Mucosa of stomach (tissue), 1 donor: Measurements from ENCODE around the gene GRM8.

ENCODE experiments used
- H3K27me3 ChIP-seq: one replicate; pipeline ENCODE4 v1.7.0; 2013; ENCODE audit warnings: mild to moderate bottlenecking, low read length; ENCODE audit not compliant: control insufficient read depth, insufficient read depth
- H3K36me3 ChIP-seq: one replicate; pipeline ENCODE4 v1.7.0; 2013; ENCODE audit warnings: low read length; ENCODE audit not compliant: control insufficient read depth, insufficient read depth
- H3K4me1 ChIP-seq: one replicate; pipeline ENCODE4 v1.7.0; 2013; ENCODE audit warnings: mild to moderate bottlenecking, low read length; ENCODE audit not compliant: control insufficient read depth, insufficient read depth
- H3K4me3 ChIP-seq: one replicate; pipeline ENCODE4 v1.7.0; 2013; ENCODE audit warnings: low read length
- H3K9ac ChIP-seq: one replicate; pipeline ENCODE4 v1.7.0; 2013; ENCODE audit warnings: mild to moderate bottlenecking, low read length, moderate library complexity
- H3K9me3 ChIP-seq: one replicate; pipeline ENCODE4 v1.7.0; 2013; ENCODE audit warnings: mild to moderate bottlenecking, low read length, moderate library complexity; ENCODE audit not compliant: control insufficient read depth
- donor health status: Pancreatic carcinoma.

Gene GRM8

DNA sequence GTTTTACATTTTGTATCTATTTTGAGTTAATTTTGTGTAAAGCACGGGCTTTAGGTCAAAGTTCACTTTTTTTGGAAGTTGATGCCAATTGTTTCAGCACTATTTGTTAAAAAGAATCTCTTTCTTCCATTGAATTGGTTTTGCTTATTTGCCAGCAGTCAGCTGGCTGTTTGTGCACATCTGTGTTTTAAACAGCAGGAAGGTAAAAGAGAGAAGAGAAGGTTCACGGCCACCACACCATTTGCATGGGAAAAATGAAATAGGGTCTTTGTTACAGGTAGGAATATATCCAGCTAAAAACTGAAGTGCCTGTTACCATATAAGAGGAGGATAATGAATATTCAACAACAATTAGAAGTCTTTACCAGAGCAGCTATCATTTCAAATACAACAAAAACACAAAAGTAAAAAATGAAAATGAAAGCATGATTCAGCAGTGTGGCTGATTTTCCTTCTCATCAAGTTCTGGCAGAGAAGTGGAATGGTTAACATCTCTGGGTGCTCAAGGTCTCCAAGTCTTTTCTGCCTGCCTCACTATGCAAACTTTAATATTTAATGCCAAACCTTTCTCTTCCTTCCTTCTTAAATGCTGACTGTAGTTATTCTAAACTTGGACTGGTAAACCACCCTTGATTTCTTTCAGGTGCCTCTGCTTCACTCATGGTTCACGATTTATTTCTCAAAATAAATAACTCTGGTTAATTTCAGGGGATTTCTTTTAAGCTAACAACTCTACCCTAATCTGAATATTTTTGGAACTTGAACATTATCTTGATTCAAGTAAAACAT lies 841.5 kb downstream of the GRM8 start:
- H3K36me3 ChIP-seq: no peaks in the 10 kb centered on the region
- H3K4me3 ChIP-seq: no peak overlapping the region
- no peaks in the 10 kb centered on the region for H3K4me1 ChIP-seq
- H3K27me3 ChIP-seq: no peaks in the 10 kb centered on the region
- H3K9me3 ChIP-seq: no peaks in the 10 kb centered on the region
- H3K9ac ChIP-seq: no peak overlapping the region

DNA sequence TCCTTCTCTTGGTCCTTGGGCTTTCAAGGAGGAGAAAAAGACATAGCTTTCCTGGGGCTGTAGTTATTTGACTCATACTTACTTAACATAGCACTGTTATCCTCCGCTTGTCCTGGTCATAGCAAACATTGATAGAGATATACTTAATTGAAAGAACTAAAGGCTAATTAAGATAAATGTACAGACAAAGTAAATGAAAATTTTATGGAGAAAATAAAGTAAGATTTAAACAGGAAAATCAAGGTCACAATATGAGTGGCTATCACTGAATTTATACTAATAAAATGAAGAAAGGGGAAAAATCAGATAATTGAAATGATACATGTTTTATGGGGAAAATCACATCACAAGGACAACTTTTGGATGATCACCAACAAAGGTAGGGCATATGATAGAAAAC lies 849.7 kb downstream of the GRM8 start:
- H3K4me1 ChIP-seq: no peaks in the 10 kb centered on the region
- H3K27me3 ChIP-seq: no peaks in the 10 kb centered on the region
- no peak overlapping the region for H3K9ac ChIP-seq
- H3K36me3 ChIP-seq: no peaks in the 10 kb centered on the region
- no peaks in the 10 kb centered on the region for H3K9me3 ChIP-seq
- H3K4me3 ChIP-seq: no peak overlapping the region

DNA sequence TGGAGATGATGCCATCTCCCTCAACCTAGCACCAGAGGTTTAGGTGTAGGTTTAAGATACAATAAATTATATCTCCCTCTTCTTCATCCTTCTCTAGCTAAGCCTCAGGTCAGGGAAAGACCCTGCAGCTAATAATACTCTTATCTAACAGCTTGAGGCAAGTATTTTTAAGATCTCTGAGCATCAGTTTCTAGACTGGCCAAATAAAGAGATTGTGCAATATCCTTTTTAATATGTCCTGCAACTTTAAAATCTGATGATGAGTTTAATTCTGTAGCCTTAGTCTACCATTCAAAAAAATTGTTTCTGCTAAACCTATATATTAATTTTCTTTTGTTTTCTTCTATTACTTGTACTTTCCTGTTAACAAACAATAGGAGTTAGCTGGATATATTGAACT lies 850.8 kb downstream of the GRM8 start:
- H3K4me3 ChIP-seq: no peak overlapping the region
- no peaks in the 10 kb centered on the region for H3K9me3 ChIP-seq
- no peaks in the 10 kb centered on the region for H3K4me1 ChIP-seq
- no peaks in the 10 kb centered on the region for H3K27me3 ChIP-seq
- H3K36me3 ChIP-seq: no peaks in the 10 kb centered on the region
- no peak overlapping the region for H3K9ac ChIP-seq

DNA sequence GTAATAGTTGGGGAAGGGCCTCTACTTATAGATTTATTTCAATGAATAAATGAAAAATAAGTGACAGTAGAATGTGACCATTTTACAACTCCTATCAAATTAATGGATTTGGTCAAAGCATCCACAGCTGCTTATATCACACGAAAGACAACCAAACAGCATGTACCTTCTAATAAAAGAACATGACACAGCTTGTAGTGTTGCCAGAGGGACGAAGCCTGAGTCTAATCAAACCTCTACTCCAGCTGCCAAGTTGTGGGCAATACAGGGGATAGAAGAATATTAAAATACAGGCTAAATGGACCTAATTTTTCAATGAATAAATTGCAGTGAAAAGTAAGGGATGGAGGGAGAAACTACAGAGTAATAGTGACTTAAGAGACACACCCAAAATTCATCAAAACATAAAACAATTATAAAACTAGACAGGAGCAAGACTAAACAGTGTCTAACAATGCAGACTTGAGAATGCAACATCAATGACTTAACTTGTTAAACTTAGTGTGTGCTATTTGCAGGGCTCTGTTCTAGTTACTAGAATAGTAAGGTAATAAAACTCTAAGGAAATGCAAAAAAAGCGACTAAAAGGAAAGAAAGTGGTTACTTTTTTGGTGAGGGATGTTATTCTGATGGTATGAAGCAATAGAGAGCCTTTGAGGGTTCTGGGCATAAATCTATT lies 853.8 kb downstream of the GRM8 start:
- Histone ChIP-seq H3K9me3 (no peaks in the 10 kb centered on the region), H3K4me1 (no peaks in the 10 kb centered on the region)

DNA sequence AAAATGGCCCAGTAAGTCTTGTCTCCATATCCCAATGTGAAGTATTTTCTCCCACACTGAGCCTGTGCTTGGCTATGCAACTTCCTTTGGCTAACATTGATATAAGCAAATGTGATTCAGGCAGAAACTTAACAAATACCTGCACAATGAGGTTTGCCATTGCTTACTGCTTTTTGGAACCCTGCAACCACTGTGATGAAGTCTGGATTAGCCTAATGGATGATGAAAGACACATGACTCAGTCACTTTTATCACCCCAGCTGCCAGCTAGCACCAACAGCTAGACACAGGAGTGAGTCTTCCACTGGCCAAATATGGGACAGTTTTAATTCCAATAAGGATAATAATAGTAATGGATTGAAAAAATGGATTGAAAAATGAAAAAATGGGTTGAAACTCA lies 854.5 kb downstream of the GRM8 start:
- Histone ChIP-seq H3K9ac (no peak overlapping the region), H3K9me3 (no peaks in the 10 kb centered on the region), H3K36me3 (no peaks in the 10 kb centered on the region), H3K27me3 (no peaks in the 10 kb centered on the region), H3K4me3 (no peak overlapping the region), H3K4me1 (no peaks in the 10 kb centered on the region)

More for the DNA sequence above, 853.8 kb downstream of the GRM8 start:
- Histone ChIP-seq H3K9ac (no peak overlapping the region), H3K27me3 (no peaks in the 10 kb centered on the region), H3K4me3 (no peak overlapping the region), H3K36me3 (no peaks in the 10 kb centered on the region)

DNA sequence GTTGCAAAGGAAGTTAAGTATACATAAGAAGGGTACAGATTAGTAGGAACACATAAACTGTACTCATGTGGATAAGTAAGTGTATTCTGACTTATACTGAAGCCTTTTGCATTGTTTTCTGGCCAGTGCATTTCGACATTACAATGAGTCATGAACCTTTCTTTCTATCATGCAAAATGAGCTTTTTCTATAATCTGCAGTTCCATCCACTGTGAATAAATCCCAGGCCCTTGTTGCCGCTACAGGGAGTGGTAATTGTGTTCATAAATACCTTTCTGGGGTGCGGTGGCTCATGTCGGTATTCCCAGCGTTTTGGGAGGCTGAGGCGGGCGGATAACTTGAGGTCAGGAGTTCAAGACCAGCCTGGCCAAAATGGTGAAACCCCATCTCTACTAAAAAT lies 858.3 kb downstream of the GRM8 start:
- no peaks in the 10 kb centered on the region for H3K9me3 ChIP-seq
- no peaks in the 10 kb centered on the region for H3K4me1 ChIP-seq
- H3K4me3 ChIP-seq: no peak overlapping the region
- H3K9ac ChIP-seq: no peak overlapping the region
- H3K36me3 ChIP-seq: no peaks in the 10 kb centered on the region
- H3K27me3 ChIP-seq: no peaks in the 10 kb centered on the region
